Activated CD4-positive, alpha-beta T cell treated with anti-CD3 and anti-CD28 coated beads for 48 hours (primary cell): ENCODE measurements around the gene PDZRN3.

ENCODE experiments used
- DNase-seq: peaks from one replicate; pipeline ENCODE4 v3.0.0-alpha.2; 2020

Gene PDZRN3

GRCh38 chr3:73555076-73555475, 69.7 kb downstream of the PDZRN3 start:
- DNase-seq, result no peak

- no peak for DNase-seq
Observed at GRCh38 chr3:73552700-73553099, 72.0 kb downstream of the PDZRN3 start.

- DNase-seq, result no peak
Observed at GRCh38 chr3:73550032-73550431, 74.7 kb downstream of the PDZRN3 start.

GRCh38 chr3:73549051-73549600, 75.6 kb downstream of the PDZRN3 start:
- no peak for DNase-seq

GRCh38 chr3:73548436-73548835, 76.3 kb downstream of the PDZRN3 start:
- no peak for DNase-seq

- DNase-seq, result no peak
Observed at GRCh38 chr3:73547427-73548248, 77.1 kb downstream of the PDZRN3 start.

GRCh38 chr3:73546961-73547360, 77.8 kb downstream of the PDZRN3 start:
- DNase-seq, result no peak

- DNase-seq, result no peak
Observed at GRCh38 chr3:73543412-73543811, 81.3 kb downstream of the PDZRN3 start.

GRCh38 chr3:73542136-73542535, 82.6 kb downstream of the PDZRN3 start:
- DNase-seq, result no peak

- no peak for DNase-seq
Observed at GRCh38 chr3:73540969-73541740, 83.6 kb downstream of the PDZRN3 start.

GRCh38 chr3:73538486-73538885, 86.3 kb downstream of the PDZRN3 start:
- DNase-seq, result no peak

- no peak for DNase-seq
Observed at GRCh38 chr3:73536952-73537351, 87.8 kb downstream of the PDZRN3 start.

- DNase-seq, result no peak
Observed at GRCh38 chr3:73536336-73536895, 88.3 kb downstream of the PDZRN3 start.

- no peak for DNase-seq
Observed at GRCh38 chr3:73535931-73536330, 88.8 kb downstream of the PDZRN3 start.

- no peak for DNase-seq
Observed at GRCh38 chr3:73535137-73535536, 89.6 kb downstream of the PDZRN3 start.

- DNase-seq, result no peak
Observed at GRCh38 chr3:73530022-73530396, 94.7 kb downstream of the PDZRN3 start.

- DNase-seq, result no peak
Observed at GRCh38 chr3:73529308-73530021, 95.3 kb downstream of the PDZRN3 start.

- DNase-seq, result no peak
Observed at GRCh38 chr3:73525591-73525990, 99.2 kb downstream of the PDZRN3 start.

GRCh38 chr3:73523661-73524060, 101.1 kb downstream of the PDZRN3 start:
- DNase-seq, result no peak

- no peak for DNase-seq
Observed at GRCh38 chr3:73521734-73522336, 102.9 kb downstream of the PDZRN3 start.

GRCh38 chr3:73520931-73521461, 103.7 kb downstream of the PDZRN3 start:
- DNase-seq, result no peak

- no peak for DNase-seq
Observed at GRCh38 chr3:73516631-73517030, 108.1 kb downstream of the PDZRN3 start.
